ENCODE measurements around the gene ENTPD8. TPM values are rescaled to one million over a fixed set of nuclear protein-coding genes. Genes with fewer than 3 reads are reported as not detected.
"Not testable (repeated sequence)": the region's sequence is repeated elsewhere in the genome, so short reads cannot be mapped to it uniquely, and the experiment has no call there.

ENTPD8 gene
- polyA plus RNA-seq, 4 donors: 0.20 to 0.70 (median 0.32) TPM

- no peak for DNase-seq (ENCODE audit: low read depth in 4 of 4, low spot score in 3 of 4)
Observed at GRCh38 chr9:137416006-137416562, 25.1 kb downstream of the ENTPD8 start.

GRCh38 chr9:137415451-137415850, 25.7 kb downstream of the ENTPD8 start:
- no peak for DNase-seq (ENCODE audit: low read depth in 4 of 4, low spot score in 3 of 4)

GRCh38 chr9:137412431-137412830, 28.7 kb downstream of the ENTPD8 start:
- DNase-seq (ENCODE audit: low read depth in 4 of 4, low spot score in 3 of 4): no peak

GRCh38 chr9:137411645-137412380, 29.3 kb downstream of the ENTPD8 start:
- no peak for DNase-seq (ENCODE audit: low read depth in 4 of 4, low spot score in 3 of 4)

GRCh38 chr9:137411260-137411644, 29.9 kb downstream of the ENTPD8 start:
- DNase-seq (ENCODE audit: low read depth in 4 of 4, low spot score in 3 of 4): no peak

- no peak for DNase-seq (ENCODE audit: low read depth in 4 of 4, low spot score in 3 of 4)
Observed at GRCh38 chr9:137410891-137411249, 30.3 kb downstream of the ENTPD8 start.

- DNase-seq (ENCODE audit: low read depth in 4 of 4, low spot score in 3 of 4): not testable (repeated sequence)
Observed at GRCh38 chr9:137410236-137410890, 30.8 kb downstream of the ENTPD8 start.

GRCh38 chr9:137409515-137409914, 31.6 kb downstream of the ENTPD8 start:
- no peak for DNase-seq (ENCODE audit: low read depth in 4 of 4, low spot score in 3 of 4)

- DNase-seq (ENCODE audit: low read depth in 4 of 4, low spot score in 3 of 4): no peak
Observed at GRCh38 chr9:137408651-137409405, 32.3 kb downstream of the ENTPD8 start.

- no peak for DNase-seq (ENCODE audit: low read depth in 4 of 4, low spot score in 3 of 4)
Observed at GRCh38 chr9:137407590-137408300, 33.4 kb downstream of the ENTPD8 start.

- DNase-seq (ENCODE audit: low read depth in 4 of 4, low spot score in 3 of 4): peak in 3 of 4 donors; percentile 43 to 49 (median 44)
Observed at GRCh38 chr9:137406876-137407589, 34.1 kb downstream of the ENTPD8 start.

- no peak for DNase-seq (ENCODE audit: low read depth in 4 of 4, low spot score in 3 of 4)
Observed at GRCh38 chr9:137406085-137406760, 34.9 kb downstream of the ENTPD8 start.

GRCh38 chr9:137405677-137406081, 35.5 kb downstream of the ENTPD8 start:
- no peak for DNase-seq (ENCODE audit: low read depth in 4 of 4, low spot score in 3 of 4)

- no peak for DNase-seq (ENCODE audit: low read depth in 4 of 4, low spot score in 3 of 4)
Observed at GRCh38 chr9:137404961-137405567, 36.1 kb downstream of the ENTPD8 start.

GRCh38 chr9:137403269-137403668, 37.9 kb downstream of the ENTPD8 start:
- DNase-seq (ENCODE audit: low read depth in 4 of 4, low spot score in 3 of 4): no peak

- DNase-seq (ENCODE audit: low read depth in 4 of 4, low spot score in 3 of 4): no peak
Observed at GRCh38 chr9:137402746-137403145, 38.4 kb downstream of the ENTPD8 start.

- DNase-seq (ENCODE audit: low read depth in 4 of 4, low spot score in 3 of 4): no peak
Observed at GRCh38 chr9:137398561-137399468, 42.3 kb downstream of the ENTPD8 start.
